GM12873 (cell line): ENCODE measurements around the gene COL23A1.

ENCODE experiments used
- TF ChIP-seq, protein P1 (sequence below): IDR thresholded peaks from 2 replicates; pipeline ENCODE4 v1.5.1; 2012; ENCODE audit warnings: low read depth, mild to moderate bottlenecking, moderate library complexity, low read length, control low read depth; ENCODE audit not compliant: insufficient read depth; ENCODE audit errors: missing control alignments

The COL23A1 gene

DNA sequence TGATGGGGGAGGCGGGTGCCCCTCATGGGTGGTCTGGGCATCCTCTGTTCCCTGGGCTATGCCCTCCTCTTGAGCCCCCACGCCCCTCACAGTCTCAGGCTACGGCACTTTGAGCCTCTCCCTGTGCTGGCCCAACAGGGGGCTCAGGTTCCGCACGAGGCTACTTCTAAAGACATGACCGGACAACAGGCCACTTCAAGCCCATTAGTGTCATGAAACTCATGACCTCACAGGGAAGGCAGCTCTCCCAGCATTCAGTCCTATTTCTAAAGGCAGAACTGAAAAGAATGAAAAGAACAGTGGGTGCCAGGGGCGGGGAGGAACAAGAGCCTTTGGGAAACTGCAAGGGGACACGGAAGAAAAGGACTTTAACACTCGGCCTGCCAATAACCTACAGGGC, 45.0 kb downstream of the COL23A1 start:
- TF ChIP-seq, protein P1, sequence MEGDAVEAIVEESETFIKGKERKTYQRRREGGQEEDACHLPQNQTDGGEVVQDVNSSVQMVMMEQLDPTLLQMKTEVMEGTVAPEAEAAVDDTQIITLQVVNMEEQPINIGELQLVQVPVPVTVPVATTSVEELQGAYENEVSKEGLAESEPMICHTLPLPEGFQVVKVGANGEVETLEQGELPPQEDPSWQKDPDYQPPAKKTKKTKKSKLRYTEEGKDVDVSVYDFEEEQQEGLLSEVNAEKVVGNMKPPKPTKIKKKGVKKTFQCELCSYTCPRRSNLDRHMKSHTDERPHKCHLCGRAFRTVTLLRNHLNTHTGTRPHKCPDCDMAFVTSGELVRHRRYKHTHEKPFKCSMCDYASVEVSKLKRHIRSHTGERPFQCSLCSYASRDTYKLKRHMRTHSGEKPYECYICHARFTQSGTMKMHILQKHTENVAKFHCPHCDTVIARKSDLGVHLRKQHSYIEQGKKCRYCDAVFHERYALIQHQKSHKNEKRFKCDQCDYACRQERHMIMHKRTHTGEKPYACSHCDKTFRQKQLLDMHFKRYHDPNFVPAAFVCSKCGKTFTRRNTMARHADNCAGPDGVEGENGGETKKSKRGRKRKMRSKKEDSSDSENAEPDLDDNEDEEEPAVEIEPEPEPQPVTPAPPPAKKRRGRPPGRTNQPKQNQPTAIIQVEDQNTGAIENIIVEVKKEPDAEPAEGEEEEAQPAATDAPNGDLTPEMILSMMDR = no peak

DNA sequence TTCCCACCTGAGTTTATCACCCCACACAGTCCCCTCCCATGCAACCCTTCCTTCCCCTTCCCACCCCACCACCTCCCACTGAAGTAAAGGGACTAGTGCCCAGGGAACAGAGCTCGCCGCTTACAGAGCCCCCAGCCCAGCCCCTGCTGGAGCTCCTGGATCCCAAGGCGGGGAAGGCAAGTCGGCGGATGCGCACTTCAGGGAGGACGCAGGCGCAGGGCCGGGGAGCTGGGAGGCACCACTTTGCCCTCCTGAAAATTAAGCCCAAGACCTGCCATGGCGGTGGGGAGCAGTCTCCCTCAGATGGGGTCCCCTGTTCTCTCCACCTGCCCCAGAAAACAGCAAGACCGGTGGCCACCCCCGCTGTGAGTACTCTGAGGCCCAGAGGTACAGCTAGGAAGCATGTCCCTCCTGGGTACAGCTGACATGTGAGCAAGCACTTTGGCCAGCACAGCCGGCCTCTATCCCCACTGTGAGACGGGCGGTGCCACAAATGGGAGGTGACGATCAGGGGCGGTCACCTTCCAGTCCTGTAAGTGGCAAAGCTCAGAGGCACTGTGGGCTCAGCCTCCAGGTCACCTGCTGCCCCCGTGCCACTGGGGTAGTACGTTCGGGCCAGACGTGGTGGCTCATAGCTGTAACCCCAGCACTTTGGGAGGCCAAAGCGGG, 45.9 kb downstream of the COL23A1 start:
- TF ChIP-seq, protein P1 = no peak

DNA sequence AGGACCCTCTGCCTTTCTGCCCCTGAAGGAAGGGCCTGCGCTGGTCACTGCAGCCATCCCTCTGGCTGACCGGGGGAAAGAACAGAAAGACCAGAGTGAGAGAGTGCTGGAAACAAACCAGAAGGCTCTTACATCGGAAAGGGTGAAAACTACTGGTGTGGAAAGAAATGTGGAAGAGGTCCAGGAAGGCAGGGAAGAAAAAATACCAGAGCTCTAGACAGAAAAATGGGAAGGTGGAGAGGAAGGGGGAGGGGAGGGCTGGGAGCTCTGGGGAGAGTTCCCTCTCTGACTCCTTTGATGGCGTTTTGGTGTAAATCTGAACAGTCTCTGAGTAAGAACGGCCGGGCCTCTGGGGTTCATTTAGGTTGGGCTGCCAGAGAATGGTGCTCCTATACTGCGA, 47.7 kb downstream of the COL23A1 start:
- TF ChIP-seq, protein P1 = no peak

DNA sequence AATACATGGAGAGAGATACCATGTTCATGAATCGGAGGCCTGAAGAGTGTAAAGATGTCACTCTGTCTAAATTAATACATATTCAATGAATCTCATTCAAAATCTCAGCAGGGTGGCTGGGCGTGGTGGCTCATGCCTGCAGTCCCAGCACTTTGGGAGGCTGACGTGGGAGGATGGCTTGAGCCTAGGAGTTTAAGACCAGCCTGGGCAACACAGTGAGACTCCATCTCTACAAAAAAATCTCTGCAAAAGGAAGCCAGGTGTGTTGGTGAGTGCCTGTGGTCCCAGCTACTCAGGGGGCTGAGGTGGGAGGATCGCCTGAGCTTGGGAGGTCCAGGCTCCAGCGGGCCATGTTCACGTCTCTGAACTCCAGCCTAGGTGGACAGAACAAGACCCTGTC, 49.7 kb downstream of the COL23A1 start:
- TF ChIP-seq, protein P1 = no peak

DNA sequence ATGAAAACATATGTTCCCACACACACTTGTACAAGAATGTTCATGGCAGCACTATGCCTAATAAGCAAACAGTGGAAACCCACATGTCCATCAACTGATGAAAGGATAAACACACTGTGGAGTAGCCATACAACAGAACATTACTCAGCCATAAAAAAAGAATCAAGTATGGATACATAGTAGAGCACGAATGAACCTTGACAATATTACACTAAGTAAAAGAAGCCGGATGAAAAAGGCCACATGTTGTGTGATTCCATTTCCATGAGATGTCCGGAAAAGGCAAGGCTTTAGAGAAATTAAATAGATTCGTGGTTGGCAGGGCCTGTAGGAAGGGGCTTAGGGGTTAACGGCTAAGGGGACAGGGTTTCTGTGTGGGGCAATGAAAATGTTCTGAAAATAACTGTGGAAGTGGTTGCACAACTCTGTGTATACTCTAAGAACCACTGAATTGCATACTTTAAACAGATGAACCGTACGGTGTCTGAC, 51.4 kb downstream of the COL23A1 start:
- TF ChIP-seq, protein P1 = no peak

DNA sequence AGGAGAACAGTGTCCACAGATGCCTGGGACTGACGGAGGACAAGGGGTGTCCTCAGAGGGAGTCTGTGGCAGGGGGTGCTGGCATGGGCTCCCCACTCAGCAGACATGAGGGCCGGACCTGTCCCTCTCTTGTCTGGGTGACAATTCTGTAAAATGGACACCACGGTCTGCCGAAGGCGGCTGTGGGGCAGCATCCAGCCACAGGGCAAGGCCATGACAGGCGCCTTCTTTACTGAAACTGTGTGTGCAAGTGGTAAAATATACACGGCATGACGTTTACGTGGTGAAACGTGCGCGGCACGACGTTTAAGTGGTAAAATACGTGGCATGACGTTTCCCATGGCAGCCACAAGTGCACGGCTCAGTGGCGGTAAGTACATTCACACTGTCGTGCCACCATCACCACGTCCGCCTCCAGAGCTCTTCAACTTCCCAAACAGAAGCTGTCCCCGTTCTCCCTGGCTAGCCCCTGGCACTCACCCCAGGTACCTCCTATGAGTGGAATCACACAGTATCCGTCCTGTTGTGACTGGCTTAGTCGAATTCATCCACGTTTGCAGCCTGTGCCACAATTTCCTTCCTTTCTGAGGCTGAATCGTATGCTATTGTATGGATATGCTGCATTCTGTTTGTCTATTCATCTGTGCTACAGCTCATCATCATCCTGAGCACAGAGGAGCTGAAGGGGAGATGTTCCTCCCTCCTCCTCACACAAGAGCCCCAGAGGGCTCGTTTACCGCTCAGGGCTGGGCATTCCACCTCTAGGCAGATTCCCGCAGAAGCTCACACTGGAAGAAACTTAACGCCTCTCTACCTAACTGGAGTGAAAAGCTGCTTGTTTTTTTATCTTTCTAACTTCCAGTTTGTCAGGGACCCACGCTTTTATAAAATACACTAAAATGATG, 52.5 kb downstream of the COL23A1 start:
- TF ChIP-seq, protein P1 = no peak
